NCI-H1092 (cell line): ENCODE results near the gene FASN.

Experiments
- DNase-seq: peaks from one replicate; lab custom pipeline; 2025; lab: John Stamatoyannopoulos, UW

FASN gene

DNA sequence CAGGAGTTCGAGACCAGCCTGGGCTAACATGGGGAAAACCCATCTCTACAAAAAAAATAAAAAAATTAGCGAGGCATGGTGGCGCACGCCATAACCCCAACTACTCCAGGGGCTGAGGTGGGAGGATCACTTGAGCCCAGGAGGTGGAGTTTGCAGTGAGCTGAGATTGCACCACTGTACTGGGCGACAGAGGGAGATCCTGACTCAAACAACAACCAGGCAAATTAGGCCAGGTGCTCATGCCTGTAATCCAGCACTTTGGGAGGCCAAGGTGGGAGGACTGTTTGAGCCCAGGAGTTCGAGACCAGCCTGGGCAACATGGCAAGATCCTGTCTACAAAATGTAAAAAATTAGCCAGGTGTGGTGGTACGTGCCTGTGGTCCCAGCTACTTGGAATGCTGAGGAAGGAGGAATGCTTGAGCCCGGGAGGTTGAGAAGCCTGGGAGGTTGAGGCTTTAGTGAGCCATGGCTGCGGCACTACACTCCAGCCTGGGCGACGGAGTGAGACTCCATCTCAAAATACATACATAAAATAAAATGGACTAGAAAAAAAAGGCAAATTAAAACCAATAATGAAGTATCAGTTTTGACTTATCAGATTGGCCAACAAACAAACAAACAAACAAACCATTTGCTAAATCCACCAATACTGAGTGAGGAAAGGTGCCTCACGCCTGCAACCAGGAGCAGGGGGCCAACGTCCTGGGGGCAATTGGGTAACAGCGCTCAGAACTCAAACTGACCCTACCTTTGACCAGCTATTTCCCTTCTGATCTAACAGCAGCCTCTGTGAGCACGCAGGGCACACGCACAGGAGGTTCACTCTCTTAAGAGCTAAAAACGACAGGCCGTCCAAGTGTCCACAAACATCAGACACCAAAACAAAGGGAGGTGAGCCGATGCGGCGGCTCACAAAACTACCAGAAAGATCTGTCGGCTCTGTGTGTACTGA is 19.4 kb upstream of the FASN start:
- no peak for DNase-seq

DNA sequence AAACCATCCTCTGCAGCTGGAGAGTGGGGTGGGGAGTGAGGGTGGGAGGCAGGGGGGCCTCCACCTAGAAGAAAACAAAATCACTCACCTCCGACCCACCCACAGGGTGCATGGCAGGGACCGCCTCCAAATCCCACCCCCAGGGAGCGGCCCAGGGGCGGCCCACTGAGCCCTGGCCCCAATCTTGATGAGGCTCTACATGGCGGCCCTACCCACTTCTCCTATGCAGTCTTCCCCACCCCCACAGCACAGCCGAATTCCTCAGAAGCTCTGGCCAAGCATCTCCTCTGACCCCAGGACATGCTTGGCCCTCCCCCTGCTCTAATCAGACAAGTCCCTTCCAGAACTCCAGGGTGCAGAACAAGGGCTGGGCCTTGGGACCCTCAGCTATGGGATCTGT is 18.2 kb upstream of the FASN start:
- DNase-seq = no peak

DNA sequence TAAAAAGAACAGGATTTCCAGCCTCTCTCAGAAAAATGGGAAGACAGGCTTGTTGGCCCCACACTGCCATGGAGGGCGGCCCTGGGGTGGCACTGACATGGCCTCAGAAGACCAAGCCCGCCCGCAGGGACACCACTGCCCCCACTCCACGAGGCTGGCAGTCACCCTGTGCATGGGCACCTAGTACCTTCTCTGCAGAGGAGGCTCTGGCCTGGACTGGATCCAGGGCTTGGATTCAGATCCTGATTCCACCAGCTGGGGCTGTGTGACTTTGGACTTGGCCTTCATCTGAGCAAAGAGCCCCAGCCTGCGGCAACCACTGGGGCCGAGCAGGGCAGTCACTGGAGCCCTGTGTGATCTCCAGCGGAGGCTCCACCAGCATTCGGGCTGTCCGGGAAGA is 16.8 kb upstream of the FASN start:
- no peak for DNase-seq

DNA sequence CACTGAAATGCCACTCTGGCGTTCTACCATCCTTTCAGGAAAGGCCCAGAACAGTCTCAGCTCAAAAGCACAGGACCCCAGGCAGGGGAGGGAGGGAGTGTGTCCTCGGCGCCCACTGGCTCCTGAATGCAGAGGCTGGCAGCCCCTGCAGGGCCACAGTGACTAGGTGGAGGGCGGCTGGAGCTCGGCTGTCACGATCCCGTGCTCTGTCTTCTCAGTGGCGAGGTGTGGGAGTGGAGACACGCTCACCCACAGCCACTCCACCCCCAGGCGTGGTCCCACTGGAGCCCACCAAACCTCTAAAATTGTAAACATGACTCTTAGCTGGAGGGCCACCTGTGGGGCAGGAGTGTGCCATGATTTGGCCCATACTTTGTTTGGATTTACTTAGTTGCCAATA is 16.4 kb upstream of the FASN start:
- DNase-seq = no peak

DNA sequence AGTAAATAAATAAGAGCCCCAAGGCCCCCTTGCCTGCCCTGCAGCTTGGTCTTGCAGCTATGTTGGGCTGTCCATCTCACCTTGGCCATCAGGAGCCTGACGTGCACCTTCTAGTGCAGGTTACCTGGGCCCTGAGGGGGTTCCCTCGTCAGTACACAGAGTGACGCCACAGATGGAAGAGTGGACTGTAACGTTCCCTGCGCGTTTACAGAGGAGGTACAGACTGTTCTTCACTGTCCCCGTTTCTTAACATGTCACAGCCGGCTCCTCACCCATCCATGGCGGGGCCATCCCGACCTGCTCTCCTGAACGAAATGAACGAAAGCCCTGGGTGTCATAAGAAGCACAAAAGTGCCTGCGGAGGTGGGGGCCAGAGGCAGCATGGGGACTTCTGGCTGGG is 15.9 kb upstream of the FASN start:
- no peak for DNase-seq

DNA sequence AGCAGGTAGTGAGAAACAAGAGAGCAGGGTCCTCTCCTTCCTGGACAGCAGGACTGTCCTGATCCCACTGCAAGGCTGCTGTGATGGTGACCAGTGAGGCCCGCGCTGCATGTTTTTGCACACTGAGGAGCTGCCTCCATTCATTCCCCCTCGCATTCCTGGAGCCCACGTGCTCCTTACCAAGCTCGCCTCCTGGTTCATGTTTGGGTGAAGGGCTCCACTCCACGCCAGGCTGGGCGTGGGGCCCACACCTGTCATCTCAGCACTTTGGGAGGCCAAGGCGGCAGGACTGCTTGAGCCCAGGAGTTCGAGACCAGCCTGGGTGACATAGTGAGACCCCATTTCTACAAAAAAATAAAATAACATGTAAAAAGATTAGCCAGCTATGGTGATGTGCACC is 15.4 kb upstream of the FASN start:
- no peak for DNase-seq

DNA sequence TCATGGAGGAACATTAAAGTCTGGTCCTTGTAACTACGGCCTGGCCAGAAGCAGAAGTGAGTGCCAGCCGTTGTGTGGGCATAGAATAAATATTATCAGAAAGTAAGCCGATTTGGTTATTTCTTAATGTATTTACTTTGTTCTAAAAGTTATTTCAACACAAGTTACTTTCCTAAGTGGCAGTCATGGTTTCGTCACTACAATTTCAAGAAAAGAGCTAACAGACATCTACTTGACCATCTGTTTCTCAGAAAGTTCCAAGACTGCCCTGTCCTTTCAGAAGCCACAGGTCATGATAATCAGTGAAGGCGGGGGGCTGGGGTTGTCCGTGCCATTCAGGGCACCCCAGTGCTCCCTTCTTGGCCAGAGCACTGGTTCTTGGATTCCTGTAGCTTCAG is 14.9 kb upstream of the FASN start:
- DNase-seq = no peak

DNA sequence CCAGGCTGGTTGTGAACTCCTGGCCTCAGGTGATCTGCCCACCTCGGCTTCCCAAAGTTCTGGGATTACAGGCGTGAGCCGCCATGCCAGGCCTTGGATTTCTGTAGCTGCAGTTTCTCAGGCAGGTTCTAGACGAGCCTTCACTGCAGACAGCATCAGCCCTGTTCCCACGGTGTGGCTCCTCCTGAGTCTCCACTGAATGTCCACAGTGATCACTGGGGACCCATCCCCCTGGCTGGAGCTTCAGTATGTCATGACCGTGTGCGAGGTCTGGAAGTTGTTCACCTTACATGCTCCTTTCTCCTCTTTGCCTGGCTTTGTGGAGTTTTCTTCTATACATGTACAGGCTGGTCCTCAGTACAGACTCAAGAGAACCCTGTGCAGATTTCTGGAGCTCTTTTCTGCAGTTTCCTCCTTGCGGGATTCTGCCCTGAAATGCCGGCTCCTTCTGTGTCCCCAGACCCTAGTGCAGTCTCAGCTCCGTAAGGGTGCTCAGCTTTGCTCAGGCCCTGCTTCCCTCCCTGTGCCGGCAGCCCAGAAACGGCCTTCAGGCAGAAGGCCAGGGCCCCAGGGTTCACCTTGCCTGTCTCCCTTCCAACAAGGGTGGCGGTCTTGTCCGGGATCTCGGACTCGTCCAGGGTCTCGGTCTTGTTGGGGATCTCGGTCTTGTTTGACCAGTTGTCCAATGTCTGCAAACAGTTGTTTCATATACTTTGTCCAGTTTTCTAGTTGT is 14.3 kb upstream of the FASN start:
- no peak for DNase-seq

DNA sequence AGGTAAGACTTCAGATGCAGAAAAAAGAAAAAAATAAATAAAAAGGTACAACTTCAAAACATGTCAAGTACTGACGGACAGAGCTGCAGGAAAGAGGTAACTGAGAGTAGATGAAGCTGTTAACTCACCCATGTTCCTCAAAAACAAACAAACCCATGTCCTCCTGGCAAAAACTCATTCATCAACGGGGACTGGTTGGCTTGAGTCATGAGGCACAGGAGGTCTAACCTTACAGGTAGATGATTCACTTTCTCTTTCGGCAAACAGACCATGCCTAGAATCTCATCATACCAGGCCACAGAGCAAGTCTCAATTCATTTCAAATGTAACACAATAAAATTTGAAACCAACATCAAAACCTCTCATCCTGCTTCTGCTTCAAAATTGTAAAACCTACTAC is 12.3 kb upstream of the FASN start:
- no peak for DNase-seq

DNA sequence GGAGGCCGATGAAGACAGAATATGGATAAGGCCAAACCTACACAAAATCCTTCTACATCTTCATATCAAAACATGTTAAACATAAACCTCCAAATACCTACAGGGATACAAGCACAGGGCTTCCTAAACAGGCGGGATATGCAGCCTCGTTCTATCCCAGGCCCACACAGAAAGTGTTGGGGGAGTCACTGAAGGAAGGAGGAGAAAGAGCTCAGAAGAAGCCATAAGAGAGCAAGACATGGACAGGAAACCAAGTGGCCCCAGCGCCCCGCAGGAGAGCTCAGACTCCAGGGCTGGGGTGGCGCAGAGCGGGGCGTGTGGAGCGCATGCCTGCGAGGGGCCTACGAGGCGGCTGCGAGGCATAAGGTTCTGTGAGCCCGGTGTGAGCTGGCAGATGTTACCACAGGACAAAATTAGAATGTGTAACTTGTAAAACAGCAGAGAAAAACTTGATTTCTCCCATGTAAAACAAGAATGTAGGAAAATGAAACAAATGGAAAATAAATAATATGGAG is 11.0 kb upstream of the FASN start:
- no peak for DNase-seq

DNA sequence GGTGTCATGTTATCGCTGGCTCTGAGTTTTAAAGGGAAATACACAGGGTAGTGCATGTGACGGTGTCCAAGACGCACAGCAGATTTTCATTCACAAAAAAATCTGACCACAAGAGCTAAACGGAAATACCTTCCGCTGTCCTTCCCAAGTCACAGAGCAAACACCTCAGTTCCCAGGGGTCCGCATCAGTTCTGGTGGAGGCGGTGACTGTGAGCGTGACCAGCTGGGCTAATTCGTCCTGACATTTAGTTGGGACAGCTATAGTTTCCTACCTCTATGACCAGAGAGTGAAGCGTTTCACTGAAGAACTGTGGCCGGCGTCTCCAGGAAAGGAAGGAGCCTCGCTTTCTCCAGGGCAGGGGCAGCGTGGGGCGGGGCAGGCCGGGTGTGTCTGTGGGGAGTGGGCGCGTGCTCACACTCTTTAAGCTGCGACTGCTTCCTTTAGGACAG is 10.5 kb upstream of the FASN start:
- DNase-seq = no peak

DNA sequence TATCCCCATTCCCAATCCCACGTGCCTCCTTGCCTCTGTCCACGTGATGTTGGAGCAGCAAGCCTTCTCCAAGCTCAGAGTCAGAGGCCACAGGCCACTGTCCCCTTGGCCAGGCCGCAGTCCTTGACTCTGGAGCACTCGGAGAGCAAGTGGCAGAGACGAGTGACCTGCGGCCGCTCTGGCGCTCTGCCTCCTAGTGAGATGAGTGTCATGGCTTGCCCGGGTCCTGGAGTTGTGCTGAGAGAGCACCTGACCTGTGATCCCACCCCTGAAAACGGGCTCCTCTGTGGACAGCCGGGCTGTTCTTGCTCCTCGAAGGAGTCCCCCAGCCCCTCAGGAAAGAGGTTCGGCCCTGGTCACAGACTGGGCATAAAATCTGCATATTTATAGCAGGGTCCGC is 10.0 kb upstream of the FASN start:
- no peak for DNase-seq

DNA sequence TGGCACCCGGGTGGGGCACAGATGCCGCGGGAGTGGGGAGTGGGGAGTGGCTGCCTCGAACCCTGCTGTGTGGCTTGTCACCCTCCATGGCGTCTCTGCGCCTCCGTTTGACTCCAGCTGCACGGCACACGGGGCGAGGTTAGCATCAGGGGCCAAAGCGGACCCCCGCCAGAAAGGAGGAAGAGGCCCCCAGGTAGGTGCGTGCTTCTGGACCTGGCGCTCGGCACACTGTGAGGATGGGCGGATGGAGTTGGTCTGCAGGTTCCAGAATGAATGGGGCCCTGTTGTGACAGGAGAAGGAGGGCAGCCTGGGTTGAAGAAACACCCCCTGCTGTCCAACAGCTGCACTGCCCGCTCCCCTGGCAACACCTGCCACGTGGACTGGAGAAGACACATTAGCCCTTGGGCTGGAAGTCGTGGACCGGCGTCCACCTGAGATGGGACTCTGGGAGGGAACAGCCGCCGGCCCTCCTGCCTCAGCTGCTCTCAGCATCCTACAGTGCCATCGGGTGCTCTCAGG is 9.4 kb upstream of the FASN start:
- no peak for DNase-seq

DNA sequence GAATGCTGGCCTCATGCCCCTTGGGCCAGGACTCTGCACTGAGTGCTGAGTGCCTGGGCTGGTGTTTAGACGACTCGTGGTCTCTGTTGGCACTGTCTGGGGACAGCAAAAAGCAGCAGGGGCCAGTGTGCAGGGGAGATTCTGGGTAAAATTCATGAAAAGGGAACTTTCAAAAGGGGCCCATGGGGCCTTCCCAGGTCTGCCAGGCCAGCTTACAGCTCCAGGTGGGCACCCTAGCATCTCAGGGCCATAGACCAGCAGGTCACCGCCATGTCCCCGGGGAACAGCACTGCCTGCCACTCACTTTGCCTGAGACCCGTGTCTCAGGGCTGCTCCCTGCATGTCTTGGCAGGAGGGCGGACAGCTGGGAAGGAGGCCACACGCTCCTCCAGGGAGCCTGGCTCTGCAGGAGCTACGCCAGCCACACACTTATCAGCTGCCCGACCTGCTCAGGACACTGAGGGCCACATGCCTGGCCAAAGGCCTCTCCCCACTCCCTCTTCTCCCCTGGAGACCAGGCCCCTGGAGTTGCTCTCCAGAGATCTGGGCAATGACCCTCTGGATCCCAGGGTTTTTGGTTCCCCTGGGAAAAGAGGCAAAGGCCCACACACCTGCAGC is 8.8 kb upstream of the FASN start:
- DNase-seq = no peak

DNA sequence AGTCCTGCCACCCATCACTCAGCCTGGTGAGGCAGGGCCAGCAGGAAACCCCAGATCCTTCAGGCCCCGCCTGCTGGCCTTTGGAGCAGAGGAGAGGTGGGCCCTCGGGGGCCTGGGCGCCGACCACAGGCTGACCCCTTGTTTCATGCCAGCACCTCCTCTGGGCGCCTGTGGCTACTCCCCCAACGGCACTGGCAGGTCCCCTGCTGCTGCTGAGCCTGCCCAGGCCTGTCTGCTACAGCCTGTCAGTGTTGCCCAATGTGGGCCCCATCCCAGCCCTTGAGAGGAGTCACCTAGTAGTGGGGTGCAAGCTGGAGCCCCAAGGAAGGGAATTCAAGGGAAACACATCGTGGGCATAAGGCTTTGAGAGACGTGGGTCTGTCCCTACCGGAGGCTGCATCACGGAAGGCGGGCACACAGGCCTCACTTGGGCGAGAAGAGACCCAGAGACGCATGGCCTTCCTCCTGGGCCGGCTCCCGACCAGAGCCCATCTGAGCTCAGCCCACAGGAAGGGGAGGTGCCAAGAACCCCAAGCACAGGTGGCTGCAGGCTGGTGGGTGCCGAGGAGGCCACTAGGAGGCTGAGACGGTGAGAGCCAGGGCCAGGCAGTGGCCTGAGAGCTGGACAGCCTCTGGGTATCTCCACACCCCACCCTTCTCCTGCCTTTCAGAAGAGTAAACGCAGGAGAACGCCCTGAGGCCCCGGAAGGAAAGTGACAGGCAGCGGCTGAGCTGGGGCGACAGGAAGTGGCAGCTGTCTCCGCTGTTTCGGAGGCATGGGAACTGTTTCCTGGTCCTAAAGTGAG is 8.0 kb upstream of the FASN start:
- DNase-seq = no peak

DNA sequence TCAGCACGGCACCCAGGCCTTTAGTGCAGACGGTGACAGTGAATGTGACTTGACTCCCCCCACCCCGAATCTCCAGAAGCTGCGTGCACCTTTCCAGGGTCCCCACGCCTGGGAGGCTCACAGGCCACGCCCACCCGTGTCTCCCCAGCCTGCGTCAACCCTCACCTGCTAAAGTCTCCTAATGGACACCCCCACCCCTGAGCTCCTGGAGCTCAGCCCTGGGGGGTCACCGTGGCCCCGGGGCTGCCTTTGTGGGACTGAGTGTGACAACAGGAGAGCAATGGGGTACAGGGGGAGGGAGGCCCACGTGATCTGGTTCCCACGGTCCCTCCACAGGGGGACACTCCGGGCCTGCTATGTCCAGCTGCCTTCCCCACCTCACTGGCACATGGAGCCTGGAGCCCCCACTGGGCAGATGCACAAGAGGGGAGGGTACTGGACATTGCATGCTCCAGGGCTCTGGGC is 7.4 kb upstream of the FASN start:
- DNase-seq = no peak

DNA sequence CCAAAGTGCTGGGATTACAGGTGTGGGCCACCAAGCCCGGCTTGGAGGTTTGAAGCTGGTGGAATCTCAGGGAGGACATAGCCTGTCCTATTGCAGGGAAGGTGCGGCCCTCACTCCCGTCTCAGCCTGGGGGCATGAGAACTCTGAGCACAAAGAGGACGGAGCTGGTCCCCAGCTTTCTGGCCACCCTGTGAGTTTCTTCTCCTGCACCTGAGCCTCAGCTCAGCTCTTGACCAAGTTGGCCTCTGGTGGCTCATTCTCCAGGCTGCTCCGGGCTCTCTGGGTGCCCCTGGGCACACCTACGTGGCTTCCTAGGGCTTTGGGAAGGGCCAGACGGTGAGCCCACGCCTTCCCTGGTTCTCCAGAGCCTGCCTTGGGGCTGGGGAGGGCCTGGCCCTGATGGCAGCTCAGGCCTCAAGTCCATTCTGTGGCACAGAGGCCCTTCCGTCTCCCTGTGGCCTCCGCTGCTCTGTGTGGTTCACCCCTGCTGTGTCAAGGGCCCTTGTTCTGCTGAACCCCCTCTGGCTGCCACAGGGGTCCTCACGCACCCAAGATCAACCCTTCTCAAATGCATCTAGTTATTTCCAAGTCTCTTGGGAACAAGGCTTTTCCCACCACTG is 6.9 kb upstream of the FASN start:
- DNase-seq = no peak

DNA sequence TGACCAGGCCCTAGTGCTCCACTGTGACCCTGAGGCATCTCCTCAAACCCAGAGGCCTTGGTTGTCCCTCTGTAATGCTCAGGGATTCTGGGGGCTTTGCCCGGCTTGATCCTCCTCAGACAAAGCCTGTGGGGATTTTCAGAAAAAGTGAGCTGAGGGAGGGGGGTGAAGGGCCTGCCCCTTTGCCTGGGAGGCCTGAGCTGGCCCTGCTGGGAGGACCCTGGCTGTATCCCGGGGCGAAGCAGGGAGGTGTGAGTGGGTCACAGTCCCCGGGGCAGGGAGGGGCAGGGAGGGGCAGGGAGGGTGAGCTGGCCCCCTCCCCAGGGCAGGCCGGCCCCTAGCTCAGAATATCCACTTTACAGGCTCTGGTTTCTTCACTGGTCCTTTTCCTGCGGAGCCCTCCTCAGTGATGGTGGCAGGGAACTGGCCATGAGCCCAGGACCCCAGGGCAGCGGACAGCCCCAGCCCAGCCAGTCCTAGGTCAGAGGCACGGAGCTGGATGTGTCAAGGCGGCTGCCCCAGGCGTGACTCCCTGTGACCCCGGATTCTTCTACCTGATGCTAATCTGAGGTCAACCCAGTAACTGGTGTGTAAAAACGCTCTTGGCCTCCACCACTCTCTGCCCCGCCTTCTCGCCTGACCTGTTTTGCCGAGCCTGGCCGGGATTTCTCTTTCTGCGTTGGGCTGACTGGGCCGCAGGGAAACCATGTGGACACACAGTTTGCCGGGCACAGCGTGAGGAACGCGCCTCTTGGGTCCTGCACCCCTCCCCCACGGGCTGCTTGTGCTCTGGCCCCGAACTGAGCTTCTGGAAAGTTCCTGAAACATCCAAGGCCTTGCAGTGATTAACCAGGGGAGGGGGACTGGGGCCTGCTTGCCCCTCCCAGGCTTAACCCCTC is 5.8 kb upstream of the FASN start:
- no peak for DNase-seq

DNA sequence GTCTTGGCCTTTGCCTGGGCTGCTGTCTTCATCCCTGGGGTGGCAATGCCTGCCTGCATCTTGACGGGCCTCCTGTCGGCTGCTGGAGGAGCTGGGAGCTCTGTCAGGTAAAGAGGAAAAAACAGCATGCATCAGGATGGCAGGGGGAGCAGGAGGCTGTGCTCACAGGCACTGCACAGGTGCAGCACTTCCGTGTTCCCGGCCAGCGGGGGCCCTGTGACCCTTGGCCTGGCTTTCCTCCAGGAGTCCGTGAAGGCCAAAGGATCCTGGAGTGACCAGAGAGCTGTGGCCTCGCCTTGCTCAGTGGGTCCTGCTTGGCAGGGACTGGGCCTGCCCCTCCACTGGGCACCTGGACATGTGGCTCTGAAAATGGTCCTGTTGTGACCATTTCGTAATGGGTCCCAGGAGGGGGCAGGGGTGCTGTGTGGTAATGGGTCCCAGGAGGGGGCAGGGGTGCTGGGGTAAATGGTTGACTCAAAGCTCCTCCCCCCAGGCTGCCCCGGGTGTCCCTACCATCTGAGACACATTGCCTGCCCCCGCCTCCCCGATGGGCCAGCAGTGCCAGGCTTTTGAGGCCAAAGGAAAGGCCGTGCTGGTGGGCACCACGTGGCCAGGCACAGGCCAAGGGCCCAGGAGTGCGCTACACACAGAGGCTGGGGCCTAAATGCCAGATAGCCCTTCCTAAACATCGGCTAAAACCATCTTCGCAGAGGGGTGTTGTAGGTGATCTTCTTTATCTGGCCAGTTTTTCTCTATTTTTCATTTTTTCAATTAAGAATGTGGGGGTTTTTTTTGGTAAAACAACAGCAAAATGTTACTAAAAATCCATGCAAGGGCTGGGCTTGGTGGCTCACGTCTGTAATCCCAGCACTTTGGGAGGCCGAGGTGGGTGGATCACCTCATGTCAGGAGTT is 4.0 kb upstream of the FASN start:
- no peak for DNase-seq
